ENCODE data around the gene ZNF77. TPM values are rescaled to one million over a fixed set of nuclear protein-coding genes. Genes with fewer than 3 reads are reported as not detected.

Gene ZNF77
- total RNA-seq, 1 donor from 2014 or later: 4.1 TPM

DNA sequence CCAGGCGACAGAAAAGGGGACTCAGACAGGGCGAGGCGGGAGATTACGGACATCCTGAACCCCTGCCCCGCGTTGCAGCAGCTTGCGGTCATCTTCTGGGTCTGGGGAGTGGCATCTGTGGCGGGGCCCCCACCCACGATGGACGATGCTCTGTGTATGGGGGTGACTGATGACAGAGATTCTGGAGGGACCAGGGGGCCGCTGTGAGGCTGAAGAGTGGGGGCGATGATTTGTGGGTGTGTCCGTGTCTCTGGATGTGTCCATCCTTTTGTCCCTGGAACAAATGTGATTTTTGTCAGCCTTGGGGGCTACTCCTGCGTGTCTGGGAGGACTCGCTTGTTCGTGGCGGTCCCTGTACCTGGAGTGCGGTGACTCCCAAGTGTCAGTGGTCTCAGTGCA, 17.7 kb downstream of the ZNF77 start:
- H3K36me3 Mint-ChIP-seq (ENCODE audit: low read depth): peaks cover 11% of the 10 kb centered on the region
- no peak for DNase-seq (ENCODE audit: low spot score)
- H3K27ac Mint-ChIP-seq (ENCODE audit: unreplicated experiment): no peak overlapping the region
- no peaks in the 10 kb centered on the region for H3K27me3 Mint-ChIP-seq (ENCODE audit: low read depth)
- TF ChIP-seq, protein P1, sequence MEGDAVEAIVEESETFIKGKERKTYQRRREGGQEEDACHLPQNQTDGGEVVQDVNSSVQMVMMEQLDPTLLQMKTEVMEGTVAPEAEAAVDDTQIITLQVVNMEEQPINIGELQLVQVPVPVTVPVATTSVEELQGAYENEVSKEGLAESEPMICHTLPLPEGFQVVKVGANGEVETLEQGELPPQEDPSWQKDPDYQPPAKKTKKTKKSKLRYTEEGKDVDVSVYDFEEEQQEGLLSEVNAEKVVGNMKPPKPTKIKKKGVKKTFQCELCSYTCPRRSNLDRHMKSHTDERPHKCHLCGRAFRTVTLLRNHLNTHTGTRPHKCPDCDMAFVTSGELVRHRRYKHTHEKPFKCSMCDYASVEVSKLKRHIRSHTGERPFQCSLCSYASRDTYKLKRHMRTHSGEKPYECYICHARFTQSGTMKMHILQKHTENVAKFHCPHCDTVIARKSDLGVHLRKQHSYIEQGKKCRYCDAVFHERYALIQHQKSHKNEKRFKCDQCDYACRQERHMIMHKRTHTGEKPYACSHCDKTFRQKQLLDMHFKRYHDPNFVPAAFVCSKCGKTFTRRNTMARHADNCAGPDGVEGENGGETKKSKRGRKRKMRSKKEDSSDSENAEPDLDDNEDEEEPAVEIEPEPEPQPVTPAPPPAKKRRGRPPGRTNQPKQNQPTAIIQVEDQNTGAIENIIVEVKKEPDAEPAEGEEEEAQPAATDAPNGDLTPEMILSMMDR (IDR thresholded peaks at IDR 0.05): no peak
- no peaks in the 10 kb centered on the region for H3K4me1 Mint-ChIP-seq (ENCODE audit: low read depth)
- peaks cover 10% of the 10 kb centered on the region for H3K9me3 Mint-ChIP-seq (ENCODE audit: low read depth)
- no peak overlapping the region for H3K4me3 Mint-ChIP-seq (ENCODE audit: unreplicated experiment)

DNA sequence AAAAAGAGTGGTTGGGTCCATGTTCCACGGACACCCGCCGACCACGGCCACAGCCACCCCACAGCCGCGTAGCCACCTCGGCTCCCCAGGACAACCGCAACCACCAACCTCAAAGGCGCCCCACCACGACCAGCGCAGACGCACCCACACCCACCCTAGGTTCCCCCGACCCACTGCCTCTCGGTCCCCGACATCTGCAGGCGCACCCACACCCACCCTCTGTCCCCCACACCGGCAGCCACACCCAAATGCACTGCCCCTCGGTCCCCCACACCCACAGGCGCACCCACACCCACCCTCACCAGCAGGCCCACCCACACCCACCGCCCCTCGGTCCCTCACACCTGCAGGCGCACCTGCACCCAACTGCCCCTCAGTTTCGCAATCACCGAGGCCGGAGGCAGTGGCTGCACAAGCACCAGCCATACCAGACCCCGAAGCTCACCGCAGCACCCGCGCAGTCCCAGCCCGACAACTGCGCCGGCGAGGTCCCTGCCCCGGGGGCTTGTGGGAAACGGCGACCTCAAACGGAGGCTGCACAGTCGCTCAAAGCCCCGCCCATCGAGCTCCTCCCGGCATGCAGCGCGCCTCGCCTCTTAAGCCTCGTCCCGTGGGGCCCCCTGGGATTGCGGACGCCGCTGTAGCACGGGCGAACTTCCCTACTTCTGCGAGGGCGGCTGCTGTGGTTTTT, 18.3 kb downstream of the ZNF77 start:
- no peaks in the 10 kb centered on the region for H3K27me3 Mint-ChIP-seq (ENCODE audit: low read depth)
- TF ChIP-seq, protein P1 (IDR thresholded peaks at IDR 0.05): no peak
- H3K9me3 Mint-ChIP-seq (ENCODE audit: low read depth): peaks cover 8% of the 10 kb centered on the region
- peaks cover 8% of the 10 kb centered on the region for H3K36me3 Mint-ChIP-seq (ENCODE audit: low read depth)
- H3K27ac Mint-ChIP-seq (ENCODE audit: unreplicated experiment): no peak overlapping the region
- H3K4me1 Mint-ChIP-seq (ENCODE audit: low read depth): no peaks in the 10 kb centered on the region
- H3K4me3 Mint-ChIP-seq (ENCODE audit: unreplicated experiment): no peak overlapping the region
- no peak for DNase-seq (ENCODE audit: low spot score)

DNA sequence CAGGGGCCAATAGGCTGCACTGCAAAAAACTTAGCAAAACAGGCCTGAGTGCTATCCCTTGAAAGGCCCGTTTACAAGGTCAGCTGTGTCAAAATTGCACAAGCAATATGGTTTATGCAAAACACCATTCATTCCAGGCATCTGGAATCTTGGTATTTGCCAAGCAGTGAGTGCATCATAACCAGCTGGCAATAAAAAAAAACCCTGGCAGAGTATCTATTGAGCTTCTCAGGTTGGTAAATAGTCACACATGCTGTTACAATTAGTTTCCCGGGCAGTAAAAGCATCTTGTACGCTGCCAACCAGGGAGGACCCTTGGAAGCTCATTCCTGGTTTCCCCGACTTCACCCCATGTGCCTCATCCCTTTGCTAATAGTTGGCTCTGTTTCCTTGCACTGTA, 21.3 kb downstream of the ZNF77 start:
- Mint-ChIP-seq H3K27ac (ENCODE audit: unreplicated experiment) (no peak overlapping the region), H3K27me3 (ENCODE audit: low read depth) (no peaks in the 10 kb centered on the region), H3K4me1 (ENCODE audit: low read depth) (no peaks in the 10 kb centered on the region), H3K4me3 (ENCODE audit: unreplicated experiment) (no peak overlapping the region), H3K36me3 (ENCODE audit: low read depth) (peaks cover 2% of the 10 kb centered on the region), H3K9me3 (ENCODE audit: low read depth) (peaks cover 6% of the 10 kb centered on the region)
- DNase-seq (ENCODE audit: low spot score): no peak
- TF ChIP-seq, protein P1 (IDR thresholded peaks at IDR 0.05): no peak

DNA sequence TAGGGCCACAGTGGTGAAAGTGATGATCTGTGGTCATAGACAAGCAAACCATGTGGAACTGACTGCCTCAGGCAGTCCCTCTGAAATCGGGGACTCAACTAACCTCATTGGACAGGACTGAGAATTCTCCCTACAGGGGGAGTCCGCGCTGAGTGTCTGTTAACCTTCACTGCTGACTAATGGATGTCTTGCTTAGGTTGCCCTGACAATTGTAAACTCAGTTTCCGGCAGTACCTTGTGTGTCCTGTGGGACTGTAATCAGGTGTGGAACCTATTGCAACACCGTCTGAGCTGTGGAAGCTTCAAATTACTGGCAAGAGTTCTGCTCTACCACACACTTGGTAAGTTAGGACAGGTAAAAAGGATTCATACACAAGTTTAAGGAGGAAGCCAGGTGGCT, 21.8 kb downstream of the ZNF77 start:
- Mint-ChIP-seq H3K4me3 (ENCODE audit: unreplicated experiment) (no peak overlapping the region), H3K27ac (ENCODE audit: unreplicated experiment) (no peak overlapping the region), H3K36me3 (ENCODE audit: low read depth) (peaks cover 6% of the 10 kb centered on the region), H3K9me3 (ENCODE audit: low read depth) (peaks cover 8% of the 10 kb centered on the region), H3K27me3 (ENCODE audit: low read depth) (no peaks in the 10 kb centered on the region), H3K4me1 (ENCODE audit: low read depth) (no peaks in the 10 kb centered on the region)
- TF ChIP-seq, protein P1 (IDR thresholded peaks at IDR 0.05): no peak
- no peak for DNase-seq (ENCODE audit: low spot score)

DNA sequence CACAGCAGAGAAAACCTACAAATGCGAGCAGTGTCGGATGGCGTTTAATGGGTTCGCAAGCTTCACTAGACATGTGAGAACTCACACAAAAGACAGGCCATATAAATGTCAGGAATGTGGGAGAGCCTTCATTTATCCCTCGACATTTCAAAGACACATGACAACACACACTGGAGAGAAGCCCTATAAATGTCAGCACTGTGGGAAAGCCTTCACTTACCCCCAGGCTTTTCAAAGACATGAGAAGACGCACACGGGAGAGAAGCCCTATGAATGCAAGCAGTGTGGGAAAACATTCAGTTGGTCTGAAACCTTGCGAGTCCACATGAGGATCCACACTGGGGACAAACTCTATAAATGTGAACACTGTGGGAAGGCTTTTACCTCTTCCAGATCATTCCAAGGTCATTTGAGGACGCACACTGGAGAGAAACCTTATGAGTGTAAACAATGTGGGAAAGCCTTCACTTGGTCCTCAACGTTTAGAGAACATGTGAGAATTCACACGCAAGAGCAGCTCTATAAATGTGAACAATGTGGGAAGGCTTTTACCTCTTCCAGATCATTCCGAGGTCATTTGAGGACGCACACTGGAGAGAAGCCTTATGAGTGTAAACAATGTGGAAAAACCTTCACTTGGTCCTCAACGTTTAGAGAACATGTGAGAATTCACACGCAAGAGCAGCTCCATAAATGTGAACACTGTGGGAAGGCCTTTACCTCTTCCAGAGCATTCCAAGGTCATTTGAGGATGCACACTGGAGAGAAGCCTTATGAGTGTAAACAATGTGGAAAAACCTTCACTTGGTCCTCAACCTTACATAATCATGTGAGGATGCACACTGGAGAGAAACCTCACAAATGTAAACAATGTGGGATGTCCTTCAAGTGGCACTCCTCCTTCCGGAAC, 27.2 kb downstream of the ZNF77 start:
- H3K36me3 Mint-ChIP-seq (ENCODE audit: low read depth): peaks cover 26% of the 10 kb centered on the region
- TF ChIP-seq, protein P1 (IDR thresholded peaks at IDR 0.05): no peak
- DNase-seq (ENCODE audit: low spot score): no peak
- H3K27me3 Mint-ChIP-seq (ENCODE audit: low read depth): no peaks in the 10 kb centered on the region
- no peak overlapping the region for H3K4me3 Mint-ChIP-seq (ENCODE audit: unreplicated experiment)
- no peak overlapping the region for H3K27ac Mint-ChIP-seq (ENCODE audit: unreplicated experiment)
- peaks cover 33% of the 10 kb centered on the region for H3K9me3 Mint-ChIP-seq (ENCODE audit: low read depth)
- no peaks in the 10 kb centered on the region for H3K4me1 Mint-ChIP-seq (ENCODE audit: low read depth)

All from chondrocyte (in vitro differentiated cells).